ENCODE results near the gene SNTN. TPM values are rescaled to one million over a fixed set of nuclear protein-coding genes. Genes with fewer than 3 reads are reported as not detected.

The SNTN gene
- total and polyA plus RNA-seq, 2 of the 13 experiments (the other 11 are each of a cell fraction or from before 2014, with no cell fraction given), result not detected

DNA sequence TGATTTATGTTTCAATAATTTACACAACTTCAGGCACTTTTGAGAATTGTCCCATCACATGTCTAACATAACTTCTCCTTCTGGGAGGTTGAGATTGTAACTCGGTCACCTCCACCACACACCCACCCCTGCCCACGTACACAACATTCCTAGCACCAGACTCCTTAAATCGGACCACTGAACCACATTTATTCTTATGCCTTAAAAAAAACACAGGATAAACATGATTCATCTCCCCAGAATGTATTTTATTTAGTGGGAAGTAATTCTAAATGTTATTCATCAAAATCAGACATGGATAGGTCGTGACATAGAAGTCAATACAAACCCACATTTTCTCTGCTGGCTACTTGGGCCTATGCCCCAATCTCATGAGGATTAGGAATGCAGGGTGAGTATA lies 3.0 kb downstream of the SNTN start (continued):
- TF ChIP-seq, protein P1, sequence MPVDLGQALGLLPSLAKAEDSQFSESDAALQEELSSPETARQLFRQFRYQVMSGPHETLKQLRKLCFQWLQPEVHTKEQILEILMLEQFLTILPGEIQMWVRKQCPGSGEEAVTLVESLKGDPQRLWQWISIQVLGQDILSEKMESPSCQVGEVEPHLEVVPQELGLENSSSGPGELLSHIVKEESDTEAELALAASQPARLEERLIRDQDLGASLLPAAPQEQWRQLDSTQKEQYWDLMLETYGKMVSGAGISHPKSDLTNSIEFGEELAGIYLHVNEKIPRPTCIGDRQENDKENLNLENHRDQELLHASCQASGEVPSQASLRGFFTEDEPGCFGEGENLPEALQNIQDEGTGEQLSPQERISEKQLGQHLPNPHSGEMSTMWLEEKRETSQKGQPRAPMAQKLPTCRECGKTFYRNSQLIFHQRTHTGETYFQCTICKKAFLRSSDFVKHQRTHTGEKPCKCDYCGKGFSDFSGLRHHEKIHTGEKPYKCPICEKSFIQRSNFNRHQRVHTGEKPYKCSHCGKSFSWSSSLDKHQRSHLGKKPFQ (CRISPR knock-in tag; IDR thresholded peaks at IDR 0.05; ENCODE audit: insufficient replicate concordance), result no peak
- TF ChIP-seq ZNF672 (CRISPR knock-in tag; IDR thresholded peaks at IDR 0.05), result no peak
- TF ChIP-seq, protein P2, sequence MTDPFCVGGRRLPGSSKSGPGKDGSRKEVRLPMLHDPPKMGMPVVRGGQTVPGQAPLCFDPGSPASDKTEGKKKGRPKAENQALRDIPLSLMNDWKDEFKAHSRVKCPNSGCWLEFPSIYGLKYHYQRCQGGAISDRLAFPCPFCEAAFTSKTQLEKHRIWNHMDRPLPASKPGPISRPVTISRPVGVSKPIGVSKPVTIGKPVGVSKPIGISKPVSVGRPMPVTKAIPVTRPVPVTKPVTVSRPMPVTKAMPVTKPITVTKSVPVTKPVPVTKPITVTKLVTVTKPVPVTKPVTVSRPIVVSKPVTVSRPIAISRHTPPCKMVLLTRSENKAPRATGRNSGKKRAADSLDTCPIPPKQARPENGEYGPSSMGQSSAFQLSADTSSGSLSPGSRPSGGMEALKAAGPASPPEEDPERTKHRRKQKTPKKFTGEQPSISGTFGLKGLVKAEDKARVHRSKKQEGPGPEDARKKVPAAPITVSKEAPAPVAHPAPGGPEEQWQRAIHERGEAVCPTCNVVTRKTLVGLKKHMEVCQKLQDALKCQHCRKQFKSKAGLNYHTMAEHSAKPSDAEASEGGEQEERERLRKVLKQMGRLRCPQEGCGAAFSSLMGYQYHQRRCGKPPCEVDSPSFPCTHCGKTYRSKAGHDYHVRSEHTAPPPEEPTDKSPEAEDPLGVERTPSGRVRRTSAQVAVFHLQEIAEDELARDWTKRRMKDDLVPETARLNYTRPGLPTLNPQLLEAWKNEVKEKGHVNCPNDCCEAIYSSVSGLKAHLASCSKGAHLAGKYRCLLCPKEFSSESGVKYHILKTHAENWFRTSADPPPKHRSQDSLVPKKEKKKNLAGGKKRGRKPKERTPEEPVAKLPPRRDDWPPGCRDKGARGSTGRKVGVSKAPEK (CRISPR knock-in tag; IDR thresholded peaks at IDR 0.05; ENCODE audit: borderline replicate concordance), result no peak
- TF ChIP-seq, protein P3, sequence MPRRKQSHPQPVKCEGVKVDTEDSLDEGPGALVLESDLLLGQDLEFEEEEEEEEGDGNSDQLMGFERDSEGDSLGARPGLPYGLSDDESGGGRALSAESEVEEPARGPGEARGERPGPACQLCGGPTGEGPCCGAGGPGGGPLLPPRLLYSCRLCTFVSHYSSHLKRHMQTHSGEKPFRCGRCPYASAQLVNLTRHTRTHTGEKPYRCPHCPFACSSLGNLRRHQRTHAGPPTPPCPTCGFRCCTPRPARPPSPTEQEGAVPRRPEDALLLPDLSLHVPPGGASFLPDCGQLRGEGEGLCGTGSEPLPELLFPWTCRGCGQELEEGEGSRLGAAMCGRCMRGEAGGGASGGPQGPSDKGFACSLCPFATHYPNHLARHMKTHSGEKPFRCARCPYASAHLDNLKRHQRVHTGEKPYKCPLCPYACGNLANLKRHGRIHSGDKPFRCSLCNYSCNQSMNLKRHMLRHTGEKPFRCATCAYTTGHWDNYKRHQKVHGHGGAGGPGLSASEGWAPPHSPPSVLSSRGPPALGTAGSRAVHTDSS (CRISPR knock-in tag; conservative IDR thresholded peaks at IDR 0.05), result no peak
- no peak for TF ChIP-seq ZNF121 (CRISPR knock-in tag; IDR thresholded peaks at IDR 0.05)
- TF ChIP-seq TRIM24 (CRISPR knock-in tag; IDR thresholded peaks at IDR 0.05), result no peak
- no peak for TF ChIP-seq CBX1 (IDR thresholded peaks at IDR 0.05; ENCODE audit: low read depth)

DNA sequence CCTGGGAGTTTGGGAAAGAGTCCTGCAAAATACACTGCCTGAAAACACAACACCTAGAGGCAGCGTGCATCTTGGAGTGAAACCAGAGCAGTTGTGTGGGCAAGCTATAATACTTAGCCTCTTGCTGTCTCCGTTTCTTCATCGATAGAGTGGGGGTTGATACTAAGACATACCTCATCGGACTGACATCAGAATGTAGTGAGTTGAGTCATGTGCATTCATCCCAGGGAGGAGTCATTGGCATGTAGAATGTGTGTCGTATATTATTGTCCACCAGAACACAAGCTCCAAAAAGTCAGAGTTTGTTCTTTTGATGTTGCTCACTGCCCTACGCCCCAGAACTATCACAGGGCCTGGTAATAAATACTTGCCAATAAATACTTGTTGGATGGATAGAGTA lies 4.3 kb downstream of the SNTN start:
- no peak overlapping the region for H3K4me2 ChIP-seq (ENCODE audit: low read depth, low read length)
- no peak overlapping the region for H3K4me3 ChIP-seq (replicated peaks in 1 of 3; ENCODE audit: insufficient read depth in 1 of 3, low read depth in 2 of 3, low read length in 3 of 3)
- H3K36me3 ChIP-seq (replicated peaks in 1 of 2; ENCODE audit: control insufficient read depth in 1 of 2, insufficient read depth in 2 of 2, low read length in 2 of 2), result no peaks in the 10 kb centered on the region
- POLR2A ChIA-PET, result no interaction called here
- no peaks in the 10 kb centered on the region for H4K20me1 ChIP-seq (ENCODE audit: insufficient read depth, low read length)
- ATAC-seq (no peak), FAIRE-seq (no peak), DNase-seq (ENCODE audit: low spot score) (no peak)
- no peaks in the 10 kb centered on the region for H3K9me3 ChIP-seq (ENCODE audit: low read length)
- H3K27ac ChIP-seq (ENCODE audit: extremely low read length, insufficient read depth, low read length), result no peak overlapping the region
- no peaks in the 10 kb centered on the region for H3K4me1 ChIP-seq (ENCODE audit: insufficient read depth, low read length)
- in situ Hi-C loops (cut with HindIII; ENCODE audit: extremely low pct_ligation_motif_present, low pct_unique_long_range_greater_than_20kb) (no loop called here), intact Hi-C loops (cut with micrococcal nuclease; ENCODE audit: unreplicated experiment) (no loop called here)
- no peak overlapping the region for H3K9ac ChIP-seq (ENCODE audit: insufficient read depth, low read depth, low read length)
- 17% methylated on average over 6 of the region's 6 CpGs for WGBS (ENCODE audit: low lambda C conversion rate)
- CTCF ChIA-PET (ENCODE audit: low intra/inter-chr PET ratio, low total read pairs), result no interaction called here
- no TSS peak for BruUV-seq (replicated peaks)
- no peaks in the 10 kb centered on the region for H3K27me3 ChIP-seq (ENCODE audit: control insufficient read depth in 1 of 2, insufficient read depth in 2 of 2, low read length in 2 of 2)
- no peaks in the 10 kb centered on the region for H3K79me2 ChIP-seq (ENCODE audit: insufficient read depth, low read length)
- no peak overlapping the region for H2AFZ ChIP-seq (ENCODE audit: low read length)
- no peak for TF ChIP-seq ZNF530 (CRISPR knock-in tag; IDR thresholded peaks at IDR 0.05; ENCODE audit: low read depth)
- TF ChIP-seq ZNF138 (CRISPR knock-in tag; IDR thresholded peaks at IDR 0.05; ENCODE audit: low read depth), result no peak
- TF ChIP-seq, protein P4, sequence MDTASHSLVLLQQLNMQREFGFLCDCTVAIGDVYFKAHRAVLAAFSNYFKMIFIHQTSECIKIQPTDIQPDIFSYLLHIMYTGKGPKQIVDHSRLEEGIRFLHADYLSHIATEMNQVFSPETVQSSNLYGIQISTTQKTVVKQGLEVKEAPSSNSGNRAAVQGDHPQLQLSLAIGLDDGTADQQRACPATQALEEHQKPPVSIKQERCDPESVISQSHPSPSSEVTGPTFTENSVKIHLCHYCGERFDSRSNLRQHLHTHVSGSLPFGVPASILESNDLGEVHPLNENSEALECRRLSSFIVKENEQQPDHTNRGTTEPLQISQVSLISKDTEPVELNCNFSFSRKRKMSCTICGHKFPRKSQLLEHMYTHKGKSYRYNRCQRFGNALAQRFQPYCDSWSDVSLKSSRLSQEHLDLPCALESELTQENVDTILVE (CRISPR knock-in tag; IDR thresholded peaks at IDR 0.05), result no peak
- TF ChIP-seq SOX6 (IDR thresholded peaks at IDR 0.05), result no peak
- no peak for TF ChIP-seq SOX6 (CRISPR knock-in tag; IDR thresholded peaks at IDR 0.05)
- TF ChIP-seq, protein P5, sequence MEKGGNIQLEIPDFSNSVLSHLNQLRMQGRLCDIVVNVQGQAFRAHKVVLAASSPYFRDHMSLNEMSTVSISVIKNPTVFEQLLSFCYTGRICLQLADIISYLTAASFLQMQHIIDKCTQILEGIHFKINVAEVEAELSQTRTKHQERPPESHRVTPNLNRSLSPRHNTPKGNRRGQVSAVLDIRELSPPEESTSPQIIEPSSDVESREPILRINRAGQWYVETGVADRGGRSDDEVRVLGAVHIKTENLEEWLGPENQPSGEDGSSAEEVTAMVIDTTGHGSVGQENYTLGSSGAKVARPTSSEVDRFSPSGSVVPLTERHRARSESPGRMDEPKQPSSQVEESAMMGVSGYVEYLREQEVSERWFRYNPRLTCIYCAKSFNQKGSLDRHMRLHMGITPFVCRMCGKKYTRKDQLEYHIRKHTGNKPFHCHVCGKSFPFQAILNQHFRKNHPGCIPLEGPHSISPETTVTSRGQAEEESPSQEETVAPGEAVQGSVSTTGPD (CRISPR knock-in tag; IDR thresholded peaks at IDR 0.05), result no peak
- TF ChIP-seq ONECUT2 (CRISPR knock-in tag; IDR thresholded peaks at IDR 0.05), result no peak
- TF ChIP-seq, protein P6, sequence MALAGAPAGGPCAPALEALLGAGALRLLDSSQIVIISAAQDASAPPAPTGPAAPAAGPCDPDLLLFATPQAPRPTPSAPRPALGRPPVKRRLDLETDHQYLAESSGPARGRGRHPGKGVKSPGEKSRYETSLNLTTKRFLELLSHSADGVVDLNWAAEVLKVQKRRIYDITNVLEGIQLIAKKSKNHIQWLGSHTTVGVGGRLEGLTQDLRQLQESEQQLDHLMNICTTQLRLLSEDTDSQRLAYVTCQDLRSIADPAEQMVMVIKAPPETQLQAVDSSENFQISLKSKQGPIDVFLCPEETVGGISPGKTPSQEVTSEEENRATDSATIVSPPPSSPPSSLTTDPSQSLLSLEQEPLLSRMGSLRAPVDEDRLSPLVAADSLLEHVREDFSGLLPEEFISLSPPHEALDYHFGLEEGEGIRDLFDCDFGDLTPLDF (CRISPR knock-in tag; IDR thresholded peaks at IDR 0.05), result no peak

All from HepG2 (cell line).